IMR-90 (cell line): ENCODE measurements around the gene FAM83E. TPM values are rescaled to one million over a fixed set of nuclear protein-coding genes. Genes with fewer than 3 reads are reported as not detected.

Experiments used
- ATAC-seq: fragments of 200-7000 bp; cut with Tn5 transposase; 2 replicates; pipeline ENCODE4 v1.9.1; 2020; ENCODE audit warnings: low read depth, mild to moderate bottlenecking, moderate library complexity
- BruUV-seq: library from RNA; stranded (reverse); fragments of 400-500 nt; replicated peaks from 2 replicates; lab custom pipeline; 2021; lab: Mats Ljungman, UMichigan
- CTCF ChIA-PET: fragments of 300-600 bp; formaldehyde crosslinking; extraction: SDS; loops from one replicate; lab custom pipeline; 2021; ENCODE audit warnings: antibody characterized with exemption; lab: Yijun Ruan, JAX
- POLR2A ChIA-PET: fragments of 300-600 bp; sonication (Branson Sonifier 250); formaldehyde crosslinking; loops from one replicate; lab custom pipeline; 2022; ENCODE audit warnings: antibody characterized with exemption; ENCODE audit not compliant: unreplicated experiment; lab: Charles Lee
- DNase-seq: peaks from one replicate; pipeline ENCODE4 v3.0.0; 2013
- H2AFZ ChIP-seq: replicated peaks from 2 replicates; pipeline ENCODE3; 2013; ENCODE audit warnings: low read length, mild to moderate bottlenecking; ENCODE audit not compliant: poor library complexity
- H2AK5ac ChIP-seq: 2 replicates; pipeline ENCODE4 v1.6.1; 2013; ENCODE audit warnings: low read depth, low read length, inconsistent platforms
- H2AK9ac ChIP-seq: replicated peaks from 2 replicates; pipeline ENCODE3; 2013; ENCODE audit warnings: mild to moderate bottlenecking, low read depth, low read length, moderate library complexity; ENCODE audit not compliant: poor library complexity
- H2BK120ac ChIP-seq: 2 replicates; pipeline ENCODE4 v1.6.1; 2013; ENCODE audit warnings: low read depth, low read length, inconsistent platforms
- H2BK15ac ChIP-seq: 3 replicates; pipeline ENCODE4 v1.6.1; 2013; ENCODE audit warnings: low read depth, low read length, inconsistent platforms
- H2BK20ac ChIP-seq: 2 replicates; pipeline ENCODE4 v1.6.1; 2013; ENCODE audit warnings: low read depth, mild to moderate bottlenecking, inconsistent platforms, low read length, moderate library complexity
- H2BK5ac ChIP-seq: 2 replicates; pipeline ENCODE4 v1.6.1; 2013; ENCODE audit warnings: mild to moderate bottlenecking, low read depth, low read length, inconsistent platforms; ENCODE audit not compliant: poor library complexity, severe bottlenecking
- H3K14ac ChIP-seq: replicated peaks from 2 replicates; pipeline ENCODE4 v1.6.1; 2013; ENCODE audit warnings: low read depth, low read length, inconsistent platforms
- H3K18ac ChIP-seq: 2 replicates; pipeline ENCODE4 v1.6.1; 2013; ENCODE audit warnings: low read depth, low read length, control low read depth
- H3K23ac ChIP-seq: 2 replicates; pipeline ENCODE4 v1.6.1; 2013; ENCODE audit warnings: low read depth, low read length, inconsistent platforms
- H3K27ac ChIP-seq: 2 replicates; pipeline ENCODE4 v1.5.1; 2013; ENCODE audit warnings: mild to moderate bottlenecking, control low read depth, low read length; ENCODE audit not compliant: insufficient read depth
- H3K27me3 ChIP-seq: 2 replicates; pipeline ENCODE4 v1.6.1; 2013; ENCODE audit warnings: low read length; ENCODE audit not compliant: control insufficient read depth, insufficient read depth
- H3K36me3 ChIP-seq: 2 replicates; pipeline ENCODE4 v1.6.1; 2013; ENCODE audit warnings: low read length, mixed read lengths; ENCODE audit not compliant: control insufficient read depth, insufficient read depth
- H3K4ac ChIP-seq: 2 replicates; pipeline ENCODE4 v1.6.1; 2013; ENCODE audit warnings: low read depth, low read length, inconsistent platforms
- H3K4me1 ChIP-seq: 2 replicates; pipeline ENCODE4 v1.6.1; 2013; ENCODE audit warnings: low read length, mixed read lengths; ENCODE audit not compliant: control insufficient read depth, insufficient read depth
- H3K4me2 ChIP-seq: 2 replicates; pipeline ENCODE4 v1.6.1; 2013; ENCODE audit warnings: low read depth, mild to moderate bottlenecking, control low read depth, low read length, moderate library complexity
- H3K4me3 ChIP-seq: 2 replicates; pipeline ENCODE4 v1.5.1; 2013; ENCODE audit warnings: low read depth, mild to moderate bottlenecking, control low read depth, low read length, moderate library complexity; ENCODE audit not compliant: insufficient read depth
- H3K56ac ChIP-seq: 2 replicates; pipeline ENCODE4 v1.6.1; 2013; ENCODE audit warnings: low read length, inconsistent platforms; ENCODE audit not compliant: insufficient read depth; ENCODE audit errors: extremely low read depth
- H3K79me1 ChIP-seq, 2 experiments: 2 replicates each; pipeline ENCODE4 v1.6.1; 2013; ENCODE audit warnings: low read length in 2 of 2, inconsistent platforms in 1 of 2, low read depth in 1 of 2
- H3K9ac ChIP-seq: 2 replicates; pipeline ENCODE4 v1.6.1; 2013; ENCODE audit warnings: low read depth, low read length, control low read depth
- H3K9me1 ChIP-seq: 2 replicates; pipeline ENCODE4 v1.6.1; 2013; ENCODE audit warnings: low read length, inconsistent platforms; ENCODE audit not compliant: insufficient read depth
- H3K9me3 ChIP-seq: 2 replicates; pipeline ENCODE4 v1.6.1; 2013; ENCODE audit warnings: low read length; ENCODE audit not compliant: control insufficient read depth, insufficient read depth
- H4K20me1 ChIP-seq: 2 replicates; pipeline ENCODE4 v1.6.1; 2013; ENCODE audit warnings: low read length, inconsistent platforms; ENCODE audit not compliant: insufficient read depth
- H4K5ac ChIP-seq: 2 replicates; pipeline ENCODE4 v1.6.1; 2013; ENCODE audit warnings: mild to moderate bottlenecking, low read depth, low read length, control low read depth
- H4K8ac ChIP-seq, 2 experiments: 2 replicates each; pipeline ENCODE4 v1.6.1; 2013; ENCODE audit warnings: low read depth in 2 of 2, low read length in 2 of 2, control low read depth in 1 of 2, inconsistent platforms in 1 of 2
- H4K91ac ChIP-seq: 2 replicates; pipeline ENCODE4 v1.6.1; 2013; ENCODE audit warnings: low read depth, low read length, inconsistent platforms; ENCODE audit not compliant: insufficient read depth
- BHLHE40 ChIP-seq: fragments of 150-350 bp; IDR thresholded peaks from 2 replicates; pipeline ENCODE4 v1.6.1; 2016; ENCODE audit warnings: mild to moderate bottlenecking, low read depth, low read length
- CEBPB ChIP-seq: IDR thresholded peaks from 2 replicates; pipeline ENCODE4 v1.6.1; 2012; ENCODE audit warnings: low read depth, low read length, improper control_type of control experiment
- CHD1 ChIP-seq: IDR thresholded peaks from 2 replicates; pipeline ENCODE4 v1.6.1; 2012; ENCODE audit warnings: low read depth, low read length, improper control_type of control experiment
- ELK1 ChIP-seq: fragments of 150-350 bp; IDR thresholded peaks from 2 replicates; pipeline ENCODE4 v1.6.1; 2016; ENCODE audit warnings: low read depth, mild to moderate bottlenecking, low read length, moderate library complexity, borderline replicate concordance
- FOS ChIP-seq: fragments of 150-350 bp; IDR thresholded peaks from 2 replicates; pipeline ENCODE4 v1.6.1; 2016; ENCODE audit warnings: low read depth, low read length
- MAFK ChIP-seq: IDR thresholded peaks from 2 replicates; pipeline ENCODE4 v1.6.1; 2012; ENCODE audit warnings: low read depth, low read length, improper control_type of control experiment
- MAZ ChIP-seq: IDR thresholded peaks from 2 replicates; pipeline ENCODE4 v1.6.1; 2012; ENCODE audit warnings: low read depth, mild to moderate bottlenecking, low read length, improper control_type of control experiment, moderate library complexity, borderline replicate concordance
- MXI1 ChIP-seq: IDR thresholded peaks from 2 replicates; pipeline ENCODE4 v1.6.1; 2012; ENCODE audit warnings: low read depth, mild to moderate bottlenecking, low read length, moderate library complexity, borderline replicate concordance
- POLR2A ChIP-seq: IDR thresholded peaks from 2 replicates; pipeline ENCODE4 v1.6.1; 2012; ENCODE audit warnings: mild to moderate bottlenecking, low read depth, low read length
- RAD21 ChIP-seq: IDR thresholded peaks from 2 replicates; pipeline ENCODE4 v1.6.1; 2012; ENCODE audit warnings: low read length, improper control_type of control experiment
- RCOR1 ChIP-seq: IDR thresholded peaks from 2 replicates; pipeline ENCODE4 v1.6.1; 2012; ENCODE audit warnings: mild to moderate bottlenecking, low read length, improper control_type of control experiment; ENCODE audit not compliant: insufficient replicate concordance
- RFX5 ChIP-seq: IDR thresholded peaks from 2 replicates; pipeline ENCODE4 v1.8.0; 2012; ENCODE audit warnings: low read depth, mild to moderate bottlenecking, low read length, moderate library complexity
- SMC3 ChIP-seq: fragments of 150-350 bp; IDR thresholded peaks from 2 replicates; pipeline ENCODE4 v1.6.1; 2016; ENCODE audit warnings: low read depth, mild to moderate bottlenecking, antibody characterized with exemption, low read length, moderate library complexity
- WGBS, 2 experiments: methylation state at CpG; one replicate each; pipeline versions ENCODE4 v1.1.5 to v1.1.7; 2013; ENCODE audit warnings: missing lambda C conversion rate in 2 of 2; ENCODE audit not compliant: insufficient read length in 1 of 2; ENCODE audit errors: extremely low coverage in 2 of 2; 5-methylcytosine and 5-hydroxymethylcytosine counted together
- dilution Hi-C: fragments of 300-500 bp; cut with HindIII; formaldehyde crosslinking; loops from one replicate; pipeline ENCODE4 v1.14.3; 2018; ENCODE audit warnings: low sequenced_read_pairs; ENCODE audit not compliant: unreplicated experiment
- in situ Hi-C: fragments of 300-500 bp; cut with MboI; formaldehyde crosslinking; loops from 3 replicates; pipeline ENCODE4 v1.14.3; 2019; ENCODE audit warnings: low sequenced_read_pairs, inconsistent platforms, mixed read lengths
- intact Hi-C: fragments of 100-400 bp; cut with micrococcal nuclease; formaldehyde crosslinking; loops from 2 replicates; pipeline ENCODE4 v1.10.0; 2022
- polyA plus RNA-seq, 3 experiments: library from polyadenylated mRNA; depleted of rRNA; stranded (reverse); fragments of >200 nt; gene quantifications; 2 replicates each; pipeline ENCODE4 v1.2.3, GENCODE V29; 2012; ENCODE audit warnings: low replicate concordance in 1 of 3
- total RNA-seq: library from RNA; depleted of rRNA; stranded (reverse); fragments of >200 nt; gene quantifications from 2 replicates; pipeline ENCODE4 v1.2.3, GENCODE V29; 2012
- TF ChIP-seq, protein P1 (sequence below): fragments of 150-350 bp; IDR thresholded peaks from 2 replicates; pipeline ENCODE4 v1.6.1; 2017; ENCODE audit warnings: mild to moderate bottlenecking, antibody characterized with exemption, low read length, low read depth
- TF ChIP-seq, protein P2 (sequence below): conservative IDR thresholded peaks from 2 replicates; pipeline ENCODE4 v1.5.1; 2012; ENCODE audit warnings: mild to moderate bottlenecking, low read depth, low read length, improper control_type of control experiment

The FAM83E gene
- total and polyA plus RNA-seq, 2 of the 4 experiments (the other 2 are of a cell fraction), result 0.05 to 0.36 TPM

- Histone ChIP-seq H3K23ac (peak overlapping the region; percentile 87), H2AK5ac (no peak overlapping the region), H3K56ac (no peak overlapping the region), H3K79me1 (no peaks in the 10 kb centered on the region), H3K27me3 (no peaks in the 10 kb centered on the region), H2BK20ac (peak overlapping the region; percentile 46), H4K5ac (no peak overlapping the region), H3K18ac (no peak overlapping the region), H3K4me3 (no peak overlapping the region), H3K27ac (peak overlapping the region; percentile 39), H3K4ac (peak overlapping the region; percentile 80), H3K9me1 (no peaks in the 10 kb centered on the region), H2BK5ac (peak overlapping the region; percentile 62), H3K4me1 (peaks cover 5% of the 10 kb centered on the region; the same call in 1 of the 2 replicates), H3K9ac (no peak overlapping the region), H4K20me1 (no peaks in the 10 kb centered on the region), H4K91ac (peak overlapping the region; percentile 58; the same call in 1 of the 2 replicates), H3K14ac (peak overlapping the region; percentile 74; the same call in 1 of the 2 replicates), H2BK15ac (0 out of 3 replicates have a peak overlapping the region, but pooled peaks have one; percentile 20), H3K4me2 (peak overlapping the region; percentile 57), H4K8ac (peak overlapping the region in 1 of 2 experiments; percentile 66; a peak in 2 of 4 replicates), H3K9me3 (no peaks in the 10 kb centered on the region), H3K36me3 (no peaks in the 10 kb centered on the region), H2BK120ac (peak overlapping the region; percentile 90), H2AFZ (peak overlapping the region; percentile 94), H2AK9ac (peak overlapping the region; percentile 91)
- 0% methylated on average over 6 of the region's 19 CpGs; no CpG with 5 or more reads in 1 of the 2 experiments for WGBS, 2 experiments
- ChIA-PET POLR2A (no interaction called here), CTCF (interaction anchor here (0.6 to 1.3 kb wide), 3 partner anchors 15 to 277 kb away, joined by 3 to 6 read pairs (median 3); no protein-coding TSS in a partner anchor)
- intact Hi-C loops, result no loop called here
- dilution Hi-C loops, result no loop called here
- no TSS peak for BruUV-seq
- in situ Hi-C loops, result no loop called here
- ATAC-seq (peak; percentile 96), DNase-seq (peak; percentile 88)
- TF ChIP-seq CHD1, result no peak
- TF ChIP-seq MXI1, result no peak
- no peak for TF ChIP-seq RAD21
- TF ChIP-seq FOS, result peak; percentile 88
- TF ChIP-seq MAFK, result no peak
- TF ChIP-seq BHLHE40, result 0 out of 2 replicates have a peak, but pooled peaks have one; percentile 30
- TF ChIP-seq ELK1, result no peak
- peak; percentile 70; the same call in 1 of the 2 replicates for TF ChIP-seq MAZ
- TF ChIP-seq, protein P1, sequence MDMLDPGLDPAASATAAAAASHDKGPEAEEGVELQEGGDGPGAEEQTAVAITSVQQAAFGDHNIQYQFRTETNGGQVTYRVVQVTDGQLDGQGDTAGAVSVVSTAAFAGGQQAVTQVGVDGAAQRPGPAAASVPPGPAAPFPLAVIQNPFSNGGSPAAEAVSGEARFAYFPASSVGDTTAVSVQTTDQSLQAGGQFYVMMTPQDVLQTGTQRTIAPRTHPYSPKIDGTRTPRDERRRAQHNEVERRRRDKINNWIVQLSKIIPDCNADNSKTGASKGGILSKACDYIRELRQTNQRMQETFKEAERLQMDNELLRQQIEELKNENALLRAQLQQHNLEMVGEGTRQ, result no peak
- TF ChIP-seq RCOR1, result peak; percentile 57
- no peak for TF ChIP-seq SMC3
- TF ChIP-seq, protein P2, sequence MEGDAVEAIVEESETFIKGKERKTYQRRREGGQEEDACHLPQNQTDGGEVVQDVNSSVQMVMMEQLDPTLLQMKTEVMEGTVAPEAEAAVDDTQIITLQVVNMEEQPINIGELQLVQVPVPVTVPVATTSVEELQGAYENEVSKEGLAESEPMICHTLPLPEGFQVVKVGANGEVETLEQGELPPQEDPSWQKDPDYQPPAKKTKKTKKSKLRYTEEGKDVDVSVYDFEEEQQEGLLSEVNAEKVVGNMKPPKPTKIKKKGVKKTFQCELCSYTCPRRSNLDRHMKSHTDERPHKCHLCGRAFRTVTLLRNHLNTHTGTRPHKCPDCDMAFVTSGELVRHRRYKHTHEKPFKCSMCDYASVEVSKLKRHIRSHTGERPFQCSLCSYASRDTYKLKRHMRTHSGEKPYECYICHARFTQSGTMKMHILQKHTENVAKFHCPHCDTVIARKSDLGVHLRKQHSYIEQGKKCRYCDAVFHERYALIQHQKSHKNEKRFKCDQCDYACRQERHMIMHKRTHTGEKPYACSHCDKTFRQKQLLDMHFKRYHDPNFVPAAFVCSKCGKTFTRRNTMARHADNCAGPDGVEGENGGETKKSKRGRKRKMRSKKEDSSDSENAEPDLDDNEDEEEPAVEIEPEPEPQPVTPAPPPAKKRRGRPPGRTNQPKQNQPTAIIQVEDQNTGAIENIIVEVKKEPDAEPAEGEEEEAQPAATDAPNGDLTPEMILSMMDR, result peak; percentile 6; the same call in 1 of the 2 replicates
- TF ChIP-seq POLR2A, result no peak
- TF ChIP-seq RFX5, result peak; percentile 44; the same call in 1 of the 2 replicates
- no peak for TF ChIP-seq CEBPB
These were observed 46.5 kb downstream of the FAM83E start for GRCh38 chr19:48568345-48568886.
